ENCODE data around the gene FFAR3. TPM values are rescaled to one million over a fixed set of nuclear protein-coding genes. Genes with fewer than 3 reads are reported as not detected.
"Not testable (repeated sequence)": the region's sequence is repeated elsewhere in the genome, so short reads cannot be mapped to it uniquely, and the experiment has no call there.

The FFAR3 gene
- total RNA-seq, 6 experiments from 2014 or later = not detected

DNA sequence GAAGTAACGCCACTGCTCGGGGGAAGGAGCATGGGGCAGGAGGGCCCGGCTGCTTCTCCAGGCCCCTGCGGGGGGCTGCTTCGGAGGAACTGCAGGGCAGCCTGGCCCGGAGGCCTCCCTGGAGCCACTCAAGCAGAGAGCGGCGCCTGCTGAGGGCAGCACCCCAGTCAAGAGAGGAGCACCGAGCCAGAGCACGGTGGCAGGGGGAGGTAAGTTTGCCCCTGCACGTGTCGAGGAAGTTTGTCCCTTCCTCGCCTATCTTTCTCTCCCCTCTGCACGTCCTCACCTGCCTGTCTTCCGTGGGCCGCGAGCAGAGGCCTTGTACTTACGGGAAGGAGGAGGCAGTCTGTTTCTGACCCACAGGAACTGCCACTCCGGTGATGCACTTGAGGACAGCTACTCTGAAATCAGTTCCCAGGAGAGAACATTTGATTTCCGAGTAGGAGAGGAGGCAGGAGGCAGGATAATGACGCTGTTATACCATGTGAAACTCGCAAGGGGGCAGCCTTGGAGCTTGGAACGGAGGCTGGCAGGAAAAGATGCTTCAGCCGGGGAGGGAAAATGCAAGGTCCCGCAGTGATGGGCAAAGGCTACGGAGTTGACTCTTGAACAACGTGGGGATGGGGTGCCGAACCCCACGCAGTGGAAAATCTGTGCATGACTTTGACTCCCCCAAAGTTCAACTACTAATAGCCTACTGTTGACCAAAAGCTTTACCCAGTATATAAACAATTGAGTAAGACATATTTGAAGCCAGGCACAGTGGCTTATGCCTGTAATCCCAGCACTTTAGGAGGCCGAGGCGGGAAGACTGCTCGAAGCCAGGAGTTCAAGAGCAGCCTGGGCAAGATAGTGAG lies 5.6 kb upstream of the FFAR3 start:
- no peak overlapping the region for H3K27ac Mint-ChIP-seq
- peaks cover 27% of the 10 kb centered on the region for H3K27me3 Mint-ChIP-seq (ENCODE audit: insufficient read depth)
- TF ChIP-seq, protein P1, sequence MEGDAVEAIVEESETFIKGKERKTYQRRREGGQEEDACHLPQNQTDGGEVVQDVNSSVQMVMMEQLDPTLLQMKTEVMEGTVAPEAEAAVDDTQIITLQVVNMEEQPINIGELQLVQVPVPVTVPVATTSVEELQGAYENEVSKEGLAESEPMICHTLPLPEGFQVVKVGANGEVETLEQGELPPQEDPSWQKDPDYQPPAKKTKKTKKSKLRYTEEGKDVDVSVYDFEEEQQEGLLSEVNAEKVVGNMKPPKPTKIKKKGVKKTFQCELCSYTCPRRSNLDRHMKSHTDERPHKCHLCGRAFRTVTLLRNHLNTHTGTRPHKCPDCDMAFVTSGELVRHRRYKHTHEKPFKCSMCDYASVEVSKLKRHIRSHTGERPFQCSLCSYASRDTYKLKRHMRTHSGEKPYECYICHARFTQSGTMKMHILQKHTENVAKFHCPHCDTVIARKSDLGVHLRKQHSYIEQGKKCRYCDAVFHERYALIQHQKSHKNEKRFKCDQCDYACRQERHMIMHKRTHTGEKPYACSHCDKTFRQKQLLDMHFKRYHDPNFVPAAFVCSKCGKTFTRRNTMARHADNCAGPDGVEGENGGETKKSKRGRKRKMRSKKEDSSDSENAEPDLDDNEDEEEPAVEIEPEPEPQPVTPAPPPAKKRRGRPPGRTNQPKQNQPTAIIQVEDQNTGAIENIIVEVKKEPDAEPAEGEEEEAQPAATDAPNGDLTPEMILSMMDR (IDR thresholded peaks at IDR 0.05) = peak; percentile 86
- no peak overlapping the region for H3K4me3 Mint-ChIP-seq
- peak; percentile 51 for DNase-seq
- no peaks in the 10 kb centered on the region for H3K4me1 Mint-ChIP-seq (ENCODE audit: low read depth)
- H3K9me3 Mint-ChIP-seq = no peaks in the 10 kb centered on the region
- H3K36me3 Mint-ChIP-seq (ENCODE audit: low read depth) = no peaks in the 10 kb centered on the region

GRCh38 chr19:35353635-35354034 lies 4.6 kb upstream of the FFAR3 start:
- no peak for DNase-seq
- Mint-ChIP-seq H3K27me3 (ENCODE audit: insufficient read depth) (peaks cover 22% of the 10 kb centered on the region), H3K4me3 (no peak overlapping the region), H3K27ac (no peak overlapping the region), H3K36me3 (ENCODE audit: low read depth) (no peaks in the 10 kb centered on the region), H3K4me1 (ENCODE audit: low read depth) (no peaks in the 10 kb centered on the region; the same call in 1 of the 2 replicates), H3K9me3 (no peaks in the 10 kb centered on the region)
- TF ChIP-seq, protein P1 (IDR thresholded peaks at IDR 0.05) = no peak

DNA sequence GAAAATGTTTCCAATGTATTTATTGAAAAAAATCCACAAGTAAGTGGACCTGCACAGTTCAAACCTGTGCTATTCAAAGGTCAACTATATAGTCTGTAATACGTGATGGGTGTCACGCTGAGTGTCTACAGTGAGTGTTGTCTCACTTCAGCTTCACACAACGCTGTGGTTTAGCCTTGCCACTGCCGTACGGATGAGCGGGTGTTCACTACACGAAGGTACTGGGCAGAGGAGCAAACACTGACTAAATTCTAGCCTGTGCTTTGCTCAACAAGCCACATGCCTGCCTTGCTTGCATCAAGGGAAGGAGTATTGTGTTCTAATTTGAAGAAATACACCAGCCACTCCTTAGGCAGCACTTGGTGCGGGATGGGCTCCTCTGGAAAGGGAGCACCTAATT lies 3.4 kb upstream of the FFAR3 start:
- TF ChIP-seq, protein P1 (IDR thresholded peaks at IDR 0.05) = no peak
- Mint-ChIP-seq H3K36me3 (ENCODE audit: low read depth) (no peaks in the 10 kb centered on the region), H3K4me3 (no peak overlapping the region), H3K27ac (no peak overlapping the region), H3K4me1 (ENCODE audit: low read depth) (no peaks in the 10 kb centered on the region; the same call in 1 of the 2 replicates), H3K27me3 (ENCODE audit: insufficient read depth) (peaks cover 23% of the 10 kb centered on the region), H3K9me3 (no peaks in the 10 kb centered on the region)
- DNase-seq = no peak

- H3K36me3 Mint-ChIP-seq (ENCODE audit: low read depth) = no peaks in the 10 kb centered on the region
- H3K27ac Mint-ChIP-seq = no peak overlapping the region
- H3K4me3 Mint-ChIP-seq = no peak overlapping the region
- H3K4me1 Mint-ChIP-seq (ENCODE audit: low read depth) = no peaks in the 10 kb centered on the region; the same call in 1 of the 2 replicates
- no peaks in the 10 kb centered on the region for H3K9me3 Mint-ChIP-seq
- H3K27me3 Mint-ChIP-seq (ENCODE audit: insufficient read depth) = peaks cover 26% of the 10 kb centered on the region
- no peak for DNase-seq
- TF ChIP-seq, protein P1 (IDR thresholded peaks at IDR 0.05) = no peak
These were observed 2.3 kb upstream of the FFAR3 start for GRCh38 chr19:35355791-35356460.

DNA sequence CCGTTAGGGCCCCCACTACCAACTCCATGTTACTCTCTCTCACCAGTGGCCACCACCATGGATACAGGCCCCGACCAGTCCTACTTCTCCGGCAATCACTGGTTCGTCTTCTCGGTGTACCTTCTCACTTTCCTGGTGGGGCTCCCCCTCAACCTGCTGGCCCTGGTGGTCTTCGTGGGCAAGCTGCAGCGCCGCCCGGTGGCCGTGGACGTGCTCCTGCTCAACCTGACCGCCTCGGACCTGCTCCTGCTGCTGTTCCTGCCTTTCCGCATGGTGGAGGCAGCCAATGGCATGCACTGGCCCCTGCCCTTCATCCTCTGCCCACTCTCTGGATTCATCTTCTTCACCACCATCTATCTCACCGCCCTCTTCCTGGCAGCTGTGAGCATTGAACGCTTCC lies 574 bp downstream of the FFAR3 start:
- H3K4me1 Mint-ChIP-seq (ENCODE audit: low read depth); DNase-seq; H3K36me3 Mint-ChIP-seq (ENCODE audit: low read depth); H3K4me3 Mint-ChIP-seq; H3K9me3 Mint-ChIP-seq; H3K27ac Mint-ChIP-seq: not testable (repeated sequence)
- peaks cover 40% of the 10 kb centered on the region for H3K27me3 Mint-ChIP-seq (ENCODE audit: insufficient read depth)

- not testable (repeated sequence) for H3K27ac Mint-ChIP-seq; H3K4me3 Mint-ChIP-seq; H3K36me3 Mint-ChIP-seq (ENCODE audit: low read depth); DNase-seq; H3K4me1 Mint-ChIP-seq (ENCODE audit: low read depth); H3K9me3 Mint-ChIP-seq
- H3K27me3 Mint-ChIP-seq (ENCODE audit: insufficient read depth) = peaks cover 42% of the 10 kb centered on the region
These were observed 1.1 kb downstream of the FFAR3 start for GRCh38 chr19:35359395-35359794.

- peaks cover 42% of the 10 kb centered on the region for H3K27me3 Mint-ChIP-seq (ENCODE audit: insufficient read depth)
- DNase-seq; H3K9me3 Mint-ChIP-seq; H3K4me1 Mint-ChIP-seq (ENCODE audit: low read depth); H3K36me3 Mint-ChIP-seq (ENCODE audit: low read depth); H3K4me3 Mint-ChIP-seq; H3K27ac Mint-ChIP-seq: not testable (repeated sequence)
These were observed 1.8 kb downstream of the FFAR3 start for GRCh38 chr19:35360081-35360480.
